ENCODE measurements around the gene RELN. TPM values are rescaled to one million over a fixed set of nuclear protein-coding genes. Genes with fewer than 3 reads are reported as not detected.
A peak's percentile ranks its signal among the peaks of the same experiment; 100 is the strongest.

RELN gene
- polyA plus RNA-seq, 4 donors: 2.1 to 23.9 (median 15.7) TPM

GRCh38 chr7:103991406-103991805 is 1.9 kb upstream of the RELN start:
- DNase-seq (ENCODE audit: low read depth in 4 of 4, low spot score in 3 of 4): no peak

- DNase-seq (ENCODE audit: low read depth in 4 of 4, low spot score in 3 of 4): no peak
Measured at GRCh38 chr7:103990991-103991390, 1.5 kb upstream of the RELN start.

- DNase-seq (ENCODE audit: low read depth in 4 of 4, low spot score in 3 of 4): no peak
Measured at GRCh38 chr7:103989785-103990767, 618 bp upstream of the RELN start.

GRCh38 chr7:103988468-103989199 is 824 bp downstream of the RELN start:
- DNase-seq (ENCODE audit: low read depth in 4 of 4, low spot score in 3 of 4): no peak

GRCh38 chr7:103987451-103987850 is 2.0 kb downstream of the RELN start:
- no peak for DNase-seq (ENCODE audit: low read depth in 4 of 4, low spot score in 3 of 4)

- no peak for DNase-seq (ENCODE audit: low read depth in 4 of 4, low spot score in 3 of 4)
Measured at GRCh38 chr7:103985565-103986126, 3.8 kb downstream of the RELN start.

GRCh38 chr7:103984050-103984449 is 5.4 kb downstream of the RELN start:
- DNase-seq (ENCODE audit: low read depth in 4 of 4, low spot score in 3 of 4): no peak

GRCh38 chr7:103983201-103983977 is 6.1 kb downstream of the RELN start:
- DNase-seq (ENCODE audit: low read depth in 4 of 4, low spot score in 3 of 4): no peak

GRCh38 chr7:103981003-103981423 is 8.4 kb downstream of the RELN start:
- DNase-seq (ENCODE audit: low read depth in 4 of 4, low spot score in 3 of 4): no peak

- DNase-seq (ENCODE audit: low read depth in 4 of 4, low spot score in 3 of 4): no peak
Measured at GRCh38 chr7:103972779-103973434, 16.6 kb downstream of the RELN start.

- DNase-seq (ENCODE audit: low read depth in 4 of 4, low spot score in 3 of 4): no peak
Measured at GRCh38 chr7:103967401-103967800, 22.1 kb downstream of the RELN start.

- DNase-seq (ENCODE audit: low read depth in 4 of 4, low spot score in 3 of 4): no peak
Measured at GRCh38 chr7:103966593-103967277, 22.7 kb downstream of the RELN start.

GRCh38 chr7:103964269-103964668 is 25.2 kb downstream of the RELN start:
- no peak for DNase-seq (ENCODE audit: low read depth in 4 of 4, low spot score in 3 of 4)

- no peak for DNase-seq (ENCODE audit: low read depth in 4 of 4, low spot score in 3 of 4)
Measured at GRCh38 chr7:103962070-103962469, 27.4 kb downstream of the RELN start.

- DNase-seq (ENCODE audit: low read depth in 4 of 4, low spot score in 3 of 4): no peak
Measured at GRCh38 chr7:103958284-103958818, 31.1 kb downstream of the RELN start.

GRCh38 chr7:103955985-103956384 is 33.5 kb downstream of the RELN start:
- DNase-seq (ENCODE audit: low read depth in 4 of 4, low spot score in 3 of 4): no peak

GRCh38 chr7:103952408-103952807 is 37.0 kb downstream of the RELN start:
- DNase-seq (ENCODE audit: low read depth in 4 of 4, low spot score in 3 of 4): no peak

- DNase-seq (ENCODE audit: low read depth in 4 of 4, low spot score in 3 of 4): peak in 1 of 4 donors; percentile 7
Measured at GRCh38 chr7:103951311-103951710, 38.1 kb downstream of the RELN start.

GRCh38 chr7:103949374-103949773 is 40.1 kb downstream of the RELN start:
- no peak for DNase-seq (ENCODE audit: low read depth in 4 of 4, low spot score in 3 of 4)
